DND-41 (cell line): ENCODE data around the gene GCC1.

Experiments
- ATAC-seq: fragments of 200-7000 bp; cut with Tn5 transposase; 3 replicates; pipeline ENCODE4 v1.9.1; 2021; ENCODE audit warnings: low read depth; ENCODE audit not compliant: insufficient read depth
- DNase-seq: peaks from one replicate; pipeline ENCODE4 v3.0.0-alpha.2; 2020
- H2AFZ ChIP-seq: 2 replicates; pipeline ENCODE4 v1.6.0; 2012; ENCODE audit warnings: low read depth, low read length
- H3K27ac ChIP-seq: 2 replicates; pipeline ENCODE4 v1.5.1; 2012; ENCODE audit warnings: low read length, inconsistent platforms
- H3K27me3 ChIP-seq: fragments of 200-600 bp; sonication (generic); 2 replicates; pipeline ENCODE4 v1.6.0; 2012; ENCODE audit warnings: low read length, mild to moderate bottlenecking, inconsistent platforms; ENCODE audit not compliant: insufficient read depth, poor library complexity
- H3K36me3 ChIP-seq: 2 replicates; pipeline ENCODE4 v1.5.1; 2012; ENCODE audit warnings: low read length, inconsistent platforms; ENCODE audit not compliant: insufficient read depth
- H3K4me1 ChIP-seq: 2 replicates; pipeline ENCODE4 v1.5.1; 2012; ENCODE audit warnings: mild to moderate bottlenecking, low read length; ENCODE audit not compliant: insufficient read depth
- H3K4me2 ChIP-seq: 2 replicates; pipeline ENCODE4 v1.6.0; 2012; ENCODE audit warnings: mild to moderate bottlenecking, moderate library complexity, low read length, inconsistent platforms; ENCODE audit not compliant: insufficient read depth
- H3K4me3 ChIP-seq, 2 experiments: fragments of 200-600 bp in 1 of 2; shearing (Covaris generic) in 1 of 2; 2 replicates each; pipeline ENCODE4 v1.5.1; 2012 to 2016; ENCODE audit warnings: inconsistent platforms in 2 of 2, low read length in 2 of 2, mild to moderate bottlenecking in 2 of 2, low read depth in 1 of 2, moderate library complexity in 1 of 2
- H3K79me2 ChIP-seq: 2 replicates; pipeline ENCODE4 v1.6.0; 2012; ENCODE audit warnings: low read length, inconsistent platforms; ENCODE audit not compliant: insufficient read depth
- H3K9ac ChIP-seq: 2 replicates; pipeline ENCODE4 v1.6.0; 2012; ENCODE audit warnings: low read depth, mild to moderate bottlenecking, inconsistent platforms, low read length, moderate library complexity
- H3K9me3 ChIP-seq: 2 replicates; pipeline ENCODE4 v1.5.1; 2012; ENCODE audit warnings: low read length, moderate library complexity, mild to moderate bottlenecking, inconsistent platforms; ENCODE audit not compliant: insufficient read depth, severe bottlenecking
- H4K20me1 ChIP-seq: 2 replicates; pipeline ENCODE4 v1.6.0; 2012; ENCODE audit warnings: low read length; ENCODE audit not compliant: insufficient read depth
- EZH2 ChIP-seq: IDR thresholded peaks from 3 replicates; pipeline ENCODE4 v1.6.1; 2012; ENCODE audit warnings: borderline replicate concordance, low read depth, mild to moderate bottlenecking, moderate library complexity, low read length, inconsistent platforms; ENCODE audit not compliant: severe bottlenecking
- TF ChIP-seq, protein P1 (sequence below): IDR thresholded peaks from 2 replicates; pipeline ENCODE4 v1.5.1; 2012; ENCODE audit warnings: borderline replicate concordance, low read length, moderate library complexity, mild to moderate bottlenecking; ENCODE audit not compliant: poor library complexity, severe bottlenecking; ENCODE audit errors: extremely low read depth

The GCC1 gene

DNA sequence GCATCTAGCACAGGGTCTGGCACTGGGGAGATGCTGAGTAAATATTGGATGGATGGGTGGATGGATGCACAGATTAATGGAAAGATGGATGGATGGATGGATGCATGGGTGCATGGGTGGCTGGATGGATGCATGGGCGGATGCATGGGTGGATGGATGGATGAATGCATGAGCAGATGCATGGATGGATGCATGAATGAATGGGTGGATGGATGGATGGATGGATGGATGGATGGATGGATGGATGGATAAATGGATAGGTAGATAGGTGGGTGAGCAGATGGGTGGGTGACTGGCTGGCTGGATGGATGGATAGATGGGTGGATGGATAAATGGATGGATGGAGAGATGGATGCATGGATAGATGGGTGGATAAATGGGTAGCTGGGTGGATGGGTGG, 26.9 kb upstream of the GCC1 start:
- Histone ChIP-seq H3K4me2 (no peak overlapping the region), H3K4me3 (no peak overlapping the region), H3K27me3 (peaks cover 22% of the 10 kb centered on the region), H2AFZ (no peak overlapping the region), H3K27ac (no peak overlapping the region), H3K36me3 (no peaks in the 10 kb centered on the region), H3K79me2 (no peaks in the 10 kb centered on the region), H4K20me1 (no peaks in the 10 kb centered on the region), H3K9me3 (peaks cover 23% of the 10 kb centered on the region), H3K4me1 (no peaks in the 10 kb centered on the region), H3K9ac (no peak overlapping the region)
- no peak for DNase-seq
- TF ChIP-seq EZH2 = no peak
- TF ChIP-seq, protein P1, sequence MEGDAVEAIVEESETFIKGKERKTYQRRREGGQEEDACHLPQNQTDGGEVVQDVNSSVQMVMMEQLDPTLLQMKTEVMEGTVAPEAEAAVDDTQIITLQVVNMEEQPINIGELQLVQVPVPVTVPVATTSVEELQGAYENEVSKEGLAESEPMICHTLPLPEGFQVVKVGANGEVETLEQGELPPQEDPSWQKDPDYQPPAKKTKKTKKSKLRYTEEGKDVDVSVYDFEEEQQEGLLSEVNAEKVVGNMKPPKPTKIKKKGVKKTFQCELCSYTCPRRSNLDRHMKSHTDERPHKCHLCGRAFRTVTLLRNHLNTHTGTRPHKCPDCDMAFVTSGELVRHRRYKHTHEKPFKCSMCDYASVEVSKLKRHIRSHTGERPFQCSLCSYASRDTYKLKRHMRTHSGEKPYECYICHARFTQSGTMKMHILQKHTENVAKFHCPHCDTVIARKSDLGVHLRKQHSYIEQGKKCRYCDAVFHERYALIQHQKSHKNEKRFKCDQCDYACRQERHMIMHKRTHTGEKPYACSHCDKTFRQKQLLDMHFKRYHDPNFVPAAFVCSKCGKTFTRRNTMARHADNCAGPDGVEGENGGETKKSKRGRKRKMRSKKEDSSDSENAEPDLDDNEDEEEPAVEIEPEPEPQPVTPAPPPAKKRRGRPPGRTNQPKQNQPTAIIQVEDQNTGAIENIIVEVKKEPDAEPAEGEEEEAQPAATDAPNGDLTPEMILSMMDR = no peak
- ATAC-seq = no peak

DNA sequence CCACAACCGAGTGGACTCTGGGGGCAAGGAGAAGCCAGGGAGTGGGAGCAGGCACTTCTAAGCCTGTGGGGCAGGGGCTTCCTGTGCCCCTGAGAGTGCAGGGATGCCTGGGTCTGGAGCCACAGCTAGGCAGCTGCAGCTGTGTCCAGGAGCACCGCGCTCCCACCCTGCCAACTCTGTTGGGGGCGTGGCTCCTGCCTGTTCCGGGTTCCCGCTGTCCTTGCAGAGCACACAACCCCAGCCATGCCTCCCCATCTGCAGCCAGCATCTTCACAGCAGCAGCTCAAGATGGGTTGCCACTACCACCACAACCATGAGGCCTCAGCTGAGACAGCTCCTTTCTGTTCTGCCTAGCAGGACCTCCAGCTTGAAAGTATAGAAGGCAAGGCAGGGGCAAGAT, 23.9 kb upstream of the GCC1 start:
- Histone ChIP-seq H3K9ac (no peak overlapping the region), H3K4me3 (no peak overlapping the region), H3K4me1 (no peaks in the 10 kb centered on the region), H3K27me3 (no peaks in the 10 kb centered on the region), H3K79me2 (no peaks in the 10 kb centered on the region), H2AFZ (no peak overlapping the region), H3K9me3 (peaks cover 23% of the 10 kb centered on the region), H3K4me2 (no peak overlapping the region), H3K36me3 (no peaks in the 10 kb centered on the region), H3K27ac (no peak overlapping the region), H4K20me1 (no peaks in the 10 kb centered on the region)
- no peak for TF ChIP-seq EZH2
- TF ChIP-seq, protein P1 = no peak
- DNase-seq (no peak), ATAC-seq (no peak)

DNA sequence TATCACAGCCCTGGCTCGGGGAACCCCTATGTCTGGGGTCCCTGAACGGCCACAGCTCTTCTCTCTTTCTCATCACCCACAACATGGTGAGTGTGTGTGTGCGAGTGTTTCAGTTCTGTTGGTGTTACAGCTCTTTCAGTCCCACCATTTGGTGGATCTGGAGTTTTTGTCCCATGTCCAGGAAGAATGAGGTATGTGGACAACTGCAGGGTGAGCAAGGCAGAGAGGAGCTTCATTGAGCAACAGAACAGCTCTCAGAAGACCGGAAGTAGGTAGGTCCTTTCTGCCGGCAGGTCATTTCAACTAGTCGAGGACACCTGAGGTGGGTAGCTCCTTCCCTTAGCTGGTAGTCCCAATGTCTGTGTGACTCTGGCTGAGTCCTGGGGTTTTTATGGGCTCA, 23.1 kb upstream of the GCC1 start:
- H3K27me3 ChIP-seq = no peaks in the 10 kb centered on the region
- no peak overlapping the region for H3K4me3 ChIP-seq
- no peak overlapping the region for H3K27ac ChIP-seq
- no peaks in the 10 kb centered on the region for H3K79me2 ChIP-seq
- H3K4me1 ChIP-seq = no peaks in the 10 kb centered on the region
- DNase-seq = no peak
- H3K9me3 ChIP-seq = peaks cover 23% of the 10 kb centered on the region
- H4K20me1 ChIP-seq = no peaks in the 10 kb centered on the region
- ATAC-seq = no peak
- H3K9ac ChIP-seq = no peak overlapping the region
- no peak overlapping the region for H3K4me2 ChIP-seq
- no peaks in the 10 kb centered on the region for H3K36me3 ChIP-seq
- TF ChIP-seq EZH2 = no peak
- TF ChIP-seq, protein P1 = no peak
- H2AFZ ChIP-seq = no peak overlapping the region

DNA sequence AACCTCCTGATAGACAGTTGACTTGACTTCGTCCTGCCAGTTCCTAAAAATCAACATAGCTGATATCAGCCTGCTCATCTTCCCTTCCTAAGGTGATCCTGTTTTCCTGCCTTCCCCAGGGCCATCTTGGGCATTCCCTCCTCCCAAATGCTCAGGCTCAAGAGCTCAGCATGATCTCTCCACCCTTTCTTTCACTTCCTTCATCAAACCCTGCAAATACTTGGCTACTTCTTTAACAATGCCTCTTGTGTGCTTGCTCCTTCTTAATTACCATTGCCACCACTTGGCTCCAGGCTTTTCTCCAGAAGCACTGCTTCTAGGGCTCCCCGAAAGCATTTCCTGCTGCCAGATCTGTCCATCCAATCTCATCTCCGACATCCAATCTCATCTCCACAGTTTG, 15.5 kb upstream of the GCC1 start:
- no peak overlapping the region for H3K4me3 ChIP-seq
- H3K79me2 ChIP-seq = no peaks in the 10 kb centered on the region
- no peak overlapping the region for H3K9ac ChIP-seq
- DNase-seq (no peak), ATAC-seq (no peak)
- no peaks in the 10 kb centered on the region for H3K27me3 ChIP-seq
- TF ChIP-seq, protein P1 = no peak
- TF ChIP-seq EZH2 = no peak
- no peak overlapping the region for H3K27ac ChIP-seq
- H4K20me1 ChIP-seq = no peaks in the 10 kb centered on the region; the same call in 1 of the 2 replicates
- H3K4me1 ChIP-seq = no peaks in the 10 kb centered on the region
- no peak overlapping the region for H2AFZ ChIP-seq
- H3K4me2 ChIP-seq = no peak overlapping the region
- no peaks in the 10 kb centered on the region for H3K36me3 ChIP-seq
- H3K9me3 ChIP-seq = no peaks in the 10 kb centered on the region
